Thyroid gland (tissue), 4 donors: Measurements from ENCODE around the gene REV3L.

ENCODE experiments used
- POLR2A ChIP-seq, 2 donors: fragments of 450-650 bp; IDR thresholded peaks; one replicate each; pipeline ENCODE4 v1.6.1; 2017; ENCODE audit warnings: antibody characterized with exemption in 2 of 2, mild to moderate bottlenecking in 2 of 2, moderate library complexity in 1 of 2
- TF ChIP-seq, protein P1 (sequence below), 6 experiments: fragments of 200-600 bp in 3 of 6; fragments of 450-650 bp in 3 of 6; sonication (generic) in 3 of 6; IDR thresholded peaks; one replicate each; pipeline ENCODE4 v1.5.1; 2016 to 2019; ENCODE audit warnings: antibody characterized with exemption in 6 of 6, mild to moderate bottlenecking in 2 of 6, inconsistent platforms in 1 of 6, moderate library complexity in 1 of 6

- TF ChIP-seq, protein P1, sequence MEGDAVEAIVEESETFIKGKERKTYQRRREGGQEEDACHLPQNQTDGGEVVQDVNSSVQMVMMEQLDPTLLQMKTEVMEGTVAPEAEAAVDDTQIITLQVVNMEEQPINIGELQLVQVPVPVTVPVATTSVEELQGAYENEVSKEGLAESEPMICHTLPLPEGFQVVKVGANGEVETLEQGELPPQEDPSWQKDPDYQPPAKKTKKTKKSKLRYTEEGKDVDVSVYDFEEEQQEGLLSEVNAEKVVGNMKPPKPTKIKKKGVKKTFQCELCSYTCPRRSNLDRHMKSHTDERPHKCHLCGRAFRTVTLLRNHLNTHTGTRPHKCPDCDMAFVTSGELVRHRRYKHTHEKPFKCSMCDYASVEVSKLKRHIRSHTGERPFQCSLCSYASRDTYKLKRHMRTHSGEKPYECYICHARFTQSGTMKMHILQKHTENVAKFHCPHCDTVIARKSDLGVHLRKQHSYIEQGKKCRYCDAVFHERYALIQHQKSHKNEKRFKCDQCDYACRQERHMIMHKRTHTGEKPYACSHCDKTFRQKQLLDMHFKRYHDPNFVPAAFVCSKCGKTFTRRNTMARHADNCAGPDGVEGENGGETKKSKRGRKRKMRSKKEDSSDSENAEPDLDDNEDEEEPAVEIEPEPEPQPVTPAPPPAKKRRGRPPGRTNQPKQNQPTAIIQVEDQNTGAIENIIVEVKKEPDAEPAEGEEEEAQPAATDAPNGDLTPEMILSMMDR (IDR thresholded peaks at IDR 0.05): no peak
- TF ChIP-seq POLR2A (IDR thresholded peaks at IDR 0.05): no peak
Measured at GRCh38 chr6:111377558-111378120, 105.4 kb downstream of the REV3L start.
